IPS-18c (cell line): ENCODE data around the gene CCDC73.
"Not testable (repeated sequence)": the region's sequence is repeated elsewhere in the genome, so short reads cannot be mapped to it uniquely, and the experiment has no call there.

ENCODE experiments used
- H3K4me3 ChIP-seq: 2 replicates; pipeline ENCODE4 v1.7.0; 2013; ENCODE audit warnings: low read depth, mild to moderate bottlenecking, low read length, moderate library complexity; ENCODE audit not compliant: insufficient read depth
- H3K9me3 ChIP-seq: one replicate; pipeline ENCODE4 v1.6.1; 2013; ENCODE audit warnings: mild to moderate bottlenecking, low read length, moderate library complexity; ENCODE audit not compliant: control insufficient read depth, insufficient read depth

CCDC73 gene

GRCh38 chr11:32758291-32758690 is 36.2 kb downstream of the CCDC73 start:
- no peaks in the 10 kb centered on the region for H3K9me3 ChIP-seq
- H3K4me3 ChIP-seq: no peak overlapping the region

- H3K4me3 ChIP-seq, H3K9me3 ChIP-seq: not testable (repeated sequence)
These were observed 41.3 kb downstream of the CCDC73 start for GRCh38 chr11:32753181-32753580.

- Histone ChIP-seq H3K4me3 (no peak overlapping the region), H3K9me3 (no peaks in the 10 kb centered on the region)
These were observed 42.5 kb downstream of the CCDC73 start for GRCh38 chr11:32752001-32752400.

GRCh38 chr11:32751381-32751780 is 43.1 kb downstream of the CCDC73 start:
- no peak overlapping the region for H3K4me3 ChIP-seq
- H3K9me3 ChIP-seq: no peaks in the 10 kb centered on the region

GRCh38 chr11:32729976-32730375 is 64.5 kb downstream of the CCDC73 start:
- Histone ChIP-seq H3K9me3 (peaks cover 6% of the 10 kb centered on the region), H3K4me3 (no peak overlapping the region)

- H3K4me3 ChIP-seq: no peak overlapping the region
- H3K9me3 ChIP-seq: no peaks in the 10 kb centered on the region
These were observed 71.1 kb downstream of the CCDC73 start for GRCh38 chr11:32723332-32723731.

GRCh38 chr11:32722255-32722654 is 72.2 kb downstream of the CCDC73 start:
- no peak overlapping the region for H3K4me3 ChIP-seq
- H3K9me3 ChIP-seq: no peaks in the 10 kb centered on the region

- no peak overlapping the region for H3K4me3 ChIP-seq
These were observed 81.0 kb downstream of the CCDC73 start for GRCh38 chr11:32713496-32713895.

GRCh38 chr11:32708978-32709377 is 85.5 kb downstream of the CCDC73 start:
- not testable (repeated sequence) for H3K9me3 ChIP-seq

More at GRCh38 chr11:32713496-32713895, 81.0 kb downstream of the CCDC73 start:
- no peaks in the 10 kb centered on the region for H3K9me3 ChIP-seq

GRCh38 chr11:32706985-32707741 is 87.3 kb downstream of the CCDC73 start:
- Histone ChIP-seq H3K4me3 (no peak overlapping the region), H3K9me3 (peaks cover 5% of the 10 kb centered on the region)

More at GRCh38 chr11:32708978-32709377, 85.5 kb downstream of the CCDC73 start:
- H3K4me3 ChIP-seq: not testable (repeated sequence)

- Histone ChIP-seq H3K9me3 (peaks cover 5% of the 10 kb centered on the region), H3K4me3 (no peak overlapping the region)
These were observed 89.0 kb downstream of the CCDC73 start for GRCh38 chr11:32705309-32706033.

- H3K9me3 ChIP-seq: peaks cover 5% of the 10 kb centered on the region
- no peak overlapping the region for H3K4me3 ChIP-seq
These were observed 89.7 kb downstream of the CCDC73 start for GRCh38 chr11:32704775-32705174.

- no peak overlapping the region for H3K4me3 ChIP-seq
- peaks cover 5% of the 10 kb centered on the region for H3K9me3 ChIP-seq
These were observed 90.2 kb downstream of the CCDC73 start for GRCh38 chr11:32704261-32704660.

GRCh38 chr11:32701616-32702015 is 92.8 kb downstream of the CCDC73 start:
- Histone ChIP-seq H3K9me3 (peaks cover 5% of the 10 kb centered on the region), H3K4me3 (no peak overlapping the region)

GRCh38 chr11:32698579-32698978 is 95.9 kb downstream of the CCDC73 start:
- H3K9me3 ChIP-seq: peaks cover 2% of the 10 kb centered on the region

GRCh38 chr11:32671051-32671450 is 123.4 kb downstream of the CCDC73 start:
- peaks cover 4% of the 10 kb centered on the region for H3K9me3 ChIP-seq
- no peak overlapping the region for H3K4me3 ChIP-seq

More at GRCh38 chr11:32698579-32698978, 95.9 kb downstream of the CCDC73 start:
- no peak overlapping the region for H3K4me3 ChIP-seq

GRCh38 chr11:32659672-32660071 is 134.8 kb downstream of the CCDC73 start:
- Histone ChIP-seq H3K9me3 (no peaks in the 10 kb centered on the region), H3K4me3 (no peak overlapping the region)
